GM23338 (cell line): ENCODE results near the gene TOMM5. TPM values are rescaled to one million over a fixed set of nuclear protein-coding genes. Genes with fewer than 3 reads are reported as not detected.

Experiments used
- ATAC-seq: fragments of 200-7000 bp; cut with Tn5 transposase; 3 replicates; pipeline ENCODE4 v1.9.1; 2020
- DNase-seq: peaks from one replicate; pipeline ENCODE4 v3.0.0-alpha.2; 2015; ENCODE audit warnings: low spot score
- H2AFZ ChIP-seq: fragments of 200-600 bp; sonication (generic); 2 replicates; pipeline ENCODE4 v1.8.0; 2016; ENCODE audit warnings: antibody characterized with exemption, mild to moderate bottlenecking, moderate library complexity
- H3F3A ChIP-seq: fragments of 200-600 bp; sonication (generic); replicated peaks from 2 replicates; pipeline ENCODE4 v1.8.0; 2017; ENCODE audit warnings: antibody characterized with exemption, mixed run types, low read depth
- H3K27ac ChIP-seq: fragments of 200-600 bp; sonication (generic); 2 replicates; pipeline ENCODE4 v1.6.1; 2016; ENCODE audit warnings: low read depth
- H3K27me3 ChIP-seq: fragments of 200-600 bp; sonication (generic); 2 replicates; pipeline ENCODE4 v1.8.0; 2016; ENCODE audit warnings: mild to moderate bottlenecking, mixed run types, moderate library complexity; ENCODE audit not compliant: insufficient read depth
- H3K36me3 ChIP-seq: fragments of 200-600 bp; sonication (generic); 2 replicates; pipeline ENCODE4 v1.8.0; 2016; ENCODE audit warnings: mild to moderate bottlenecking; ENCODE audit not compliant: insufficient read depth
- H3K4me1 ChIP-seq: fragments of 200-600 bp; sonication (generic); 2 replicates; pipeline ENCODE4 v1.8.0; 2016; ENCODE audit warnings: mild to moderate bottlenecking, moderate library complexity; ENCODE audit not compliant: insufficient read depth
- H3K4me2 ChIP-seq: fragments of 200-600 bp; sonication (generic); 2 replicates; pipeline ENCODE4 v1.7.1; 2017; ENCODE audit warnings: mixed run types
- H3K4me3 ChIP-seq: fragments of 200-600 bp; sonication (generic); 2 replicates; pipeline ENCODE4 v1.6.1; 2016; ENCODE audit warnings: mixed run types
- H3K79me2 ChIP-seq: fragments of 200-600 bp; sonication (generic); replicated peaks from 2 replicates; pipeline ENCODE4 v1.8.0; 2017; ENCODE audit warnings: mild to moderate bottlenecking; ENCODE audit not compliant: insufficient read depth
- H3K9me2 ChIP-seq: fragments of 200-600 bp; sonication (generic); 2 replicates; pipeline ENCODE4 v1.8.0; 2017; ENCODE audit not compliant: insufficient read depth
- H4K20me1 ChIP-seq: fragments of 200-600 bp; sonication (generic); replicated peaks from 2 replicates; pipeline ENCODE4 v1.8.0; 2017; ENCODE audit warnings: mild to moderate bottlenecking; ENCODE audit not compliant: insufficient read depth
- H3K27ac Mint-ChIP-seq: 2 replicates; pipeline ENCODE4 v1.8.0; 2020; ENCODE audit warnings: inconsistent platforms, mild to moderate bottlenecking, moderate library complexity, mixed read lengths
- H3K27me3 Mint-ChIP-seq: 3 replicates; pipeline ENCODE4 v1.8.0; 2022; ENCODE audit warnings: low read depth, mild to moderate bottlenecking, moderate library complexity, mixed read lengths, inconsistent platforms; ENCODE audit not compliant: insufficient read depth, poor library complexity
- H3K36me3 Mint-ChIP-seq: 3 replicates; pipeline ENCODE4 v1.8.0; 2021; ENCODE audit warnings: low read depth, mild to moderate bottlenecking, inconsistent platforms, moderate library complexity, mixed read lengths
- H3K4me1 Mint-ChIP-seq: 3 replicates; pipeline ENCODE4 v1.8.0; 2020; ENCODE audit warnings: mild to moderate bottlenecking, inconsistent platforms, mixed read lengths
- H3K4me3 Mint-ChIP-seq: 3 replicates; pipeline ENCODE4 v1.8.0; 2021; ENCODE audit warnings: moderate library complexity, mild to moderate bottlenecking, inconsistent platforms, mixed read lengths
- H3K9me3 Mint-ChIP-seq: 3 replicates; pipeline ENCODE4 v1.8.0; 2020; ENCODE audit warnings: moderate library complexity, mild to moderate bottlenecking, inconsistent platforms, mixed read lengths
- CREB1 ChIP-seq: fragments of 250-450 bp; sonication (Bioruptor Pico); IDR thresholded peaks from 2 replicates; pipeline ENCODE4 v1.5.0; 2020; ENCODE audit warnings: low read depth, mild to moderate bottlenecking, moderate library complexity
- ETS1 ChIP-seq: IDR thresholded peaks from 2 replicates; pipeline ENCODE4 v1.6.1; 2016; ENCODE audit warnings: antibody characterized with exemption
- EZH2 ChIP-seq: fragments of 200-600 bp; sonication (generic); IDR thresholded peaks from one replicate; pipeline ENCODE4 v1.8.0; 2017; ENCODE audit warnings: antibody characterized with exemption, mild to moderate bottlenecking, low read depth; ENCODE audit not compliant: unreplicated experiment
- EZH2phosphoT487 ChIP-seq: fragments of 200-600 bp; sonication (generic); IDR thresholded peaks from one replicate; pipeline ENCODE4 v1.8.1; 2018; ENCODE audit warnings: antibody characterized with exemption; ENCODE audit not compliant: unreplicated experiment
- JUNB ChIP-seq: IDR thresholded peaks from one replicate; pipeline ENCODE4 v1.6.1; 2016; ENCODE audit warnings: antibody characterized with exemption; ENCODE audit not compliant: unreplicated experiment
- NANOG ChIP-seq: IDR thresholded peaks from 2 replicates; pipeline ENCODE4 v1.6.1; 2016; ENCODE audit warnings: antibody characterized with exemption, borderline replicate concordance
- POLR2AphosphoS5 ChIP-seq: IDR thresholded peaks from 2 replicates; pipeline ENCODE4 v1.6.1; 2016; ENCODE audit warnings: antibody characterized with exemption, low read depth
- STAT1 ChIP-seq: IDR thresholded peaks from one replicate; pipeline ENCODE4 v1.6.1; 2016; ENCODE audit warnings: antibody characterized with exemption; ENCODE audit not compliant: unreplicated experiment
- ZNF114 ChIP-seq: fragments of 250-450 bp; sonication (Bioruptor Pico); IDR thresholded peaks from 2 replicates; pipeline ENCODE4 v1.5.0; 2020; ENCODE audit warnings: mild to moderate bottlenecking, moderate library complexity
- ZNF331 ChIP-seq: fragments of 250-450 bp; sonication (Bioruptor Pico); IDR thresholded peaks from 2 replicates; pipeline ENCODE4 v1.5.0; 2020; ENCODE audit warnings: low read depth, mild to moderate bottlenecking, moderate library complexity
- polyA plus RNA-seq: library from polyadenylated mRNA; unstranded; fragments of >200 nt; fragmentation: Nextera tagmentation; extraction: Ambion mirVana; gene quantifications from 2 replicates; pipeline ENCODE4 v1.2.1, GENCODE V29; 2016
- total RNA-seq: library from RNA; depleted of rRNA; stranded (reverse); fragments of >200 nt; shearing (Covaris generic); gene quantifications from 2 replicates; pipeline ENCODE4 v1.2.3, GENCODE V29; 2014
- TF ChIP-seq, protein P1 (sequence below): fragments of 250-450 bp; sonication (Bioruptor Pico); IDR thresholded peaks from 2 replicates; pipeline ENCODE4 v1.5.0; 2020; ENCODE audit warnings: mild to moderate bottlenecking, moderate library complexity
- TF ChIP-seq, protein P2 (sequence below): IDR thresholded peaks from one replicate; pipeline ENCODE4 v1.6.1; 2018; ENCODE audit warnings: antibody characterized with exemption; ENCODE audit not compliant: unreplicated experiment
- TF ChIP-seq, protein P3 (sequence below), 2 experiments: fragments of 200-600 bp in 1 of 2; sonication (generic) in 1 of 2; conservative IDR thresholded peaks; 2 replicates each; pipeline versions ENCODE4 v1.5.1 to v1.6.1; 2016 to 2017; ENCODE audit warnings: antibody characterized with exemption in 2 of 2, low read depth in 2 of 2, mild to moderate bottlenecking in 2 of 2, moderate library complexity in 1 of 2

TOMM5 gene
- total and polyA plus RNA-seq, 2 experiments from 2014 or later = 158 to 529 TPM

DNA sequence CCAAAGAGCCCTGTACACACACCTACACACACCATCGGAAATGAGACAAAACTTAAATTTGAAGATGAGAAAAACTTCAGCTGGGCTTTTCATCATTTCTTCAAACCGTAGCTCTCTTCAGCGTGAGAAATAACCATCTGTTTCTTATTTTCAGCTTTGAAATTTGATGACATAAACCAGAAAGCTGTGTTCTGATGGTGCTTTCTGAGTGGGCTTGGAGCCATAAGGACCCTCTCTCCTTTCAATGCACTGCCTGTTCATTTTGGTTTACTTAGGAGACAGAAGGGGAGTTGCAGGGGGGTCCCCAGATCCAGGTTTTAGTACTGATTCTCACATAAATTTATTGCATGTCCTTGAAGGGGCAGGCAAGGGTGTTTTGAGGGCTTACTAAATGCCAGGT, 25.7 kb downstream of the TOMM5 start:
- H3F3A ChIP-seq = no peaks in the 10 kb centered on the region
- DNase-seq (no peak), ATAC-seq (no peak)
- no peak overlapping the region for H3K4me2 ChIP-seq
- H2AFZ ChIP-seq = no peak overlapping the region
- H3K4me1 ChIP-seq = no peaks in the 10 kb centered on the region
- no peaks in the 10 kb centered on the region; the same call in 1 of the 2 replicates for H3K36me3 ChIP-seq
- peaks cover 8% of the 10 kb centered on the region; the same call in 1 of the 2 replicates for H3K79me2 ChIP-seq
- peaks cover 29% of the 10 kb centered on the region for H3K9me3 Mint-ChIP-seq
- no peaks in the 10 kb centered on the region for H3K27me3 ChIP-seq
- no peak overlapping the region for H3K4me3 Mint-ChIP-seq
- no peaks in the 10 kb centered on the region for H3K9me2 ChIP-seq
- peaks cover 14% of the 10 kb centered on the region for H3K27me3 Mint-ChIP-seq
- H3K27ac ChIP-seq = no peak overlapping the region
- H4K20me1 ChIP-seq = no peaks in the 10 kb centered on the region; the same call in 1 of the 2 replicates
- no peak overlapping the region for H3K4me3 ChIP-seq
- peaks cover 31% of the 10 kb centered on the region for H3K36me3 Mint-ChIP-seq
- peaks cover 11% of the 10 kb centered on the region for H3K4me1 Mint-ChIP-seq
- H3K27ac Mint-ChIP-seq = no peak overlapping the region
- TF ChIP-seq ZNF114 (no peak), EZH2 (no peak), NANOG (no peak), JUNB (no peak), STAT1 (no peak), EZH2phosphoT487 (no peak), ZNF331 (CRISPR knock-in tag) (no peak), POLR2AphosphoS5 (no peak), CREB1 (CRISPR knock-in tag) (no peak), ETS1 (no peak)
- TF ChIP-seq, protein P1, sequence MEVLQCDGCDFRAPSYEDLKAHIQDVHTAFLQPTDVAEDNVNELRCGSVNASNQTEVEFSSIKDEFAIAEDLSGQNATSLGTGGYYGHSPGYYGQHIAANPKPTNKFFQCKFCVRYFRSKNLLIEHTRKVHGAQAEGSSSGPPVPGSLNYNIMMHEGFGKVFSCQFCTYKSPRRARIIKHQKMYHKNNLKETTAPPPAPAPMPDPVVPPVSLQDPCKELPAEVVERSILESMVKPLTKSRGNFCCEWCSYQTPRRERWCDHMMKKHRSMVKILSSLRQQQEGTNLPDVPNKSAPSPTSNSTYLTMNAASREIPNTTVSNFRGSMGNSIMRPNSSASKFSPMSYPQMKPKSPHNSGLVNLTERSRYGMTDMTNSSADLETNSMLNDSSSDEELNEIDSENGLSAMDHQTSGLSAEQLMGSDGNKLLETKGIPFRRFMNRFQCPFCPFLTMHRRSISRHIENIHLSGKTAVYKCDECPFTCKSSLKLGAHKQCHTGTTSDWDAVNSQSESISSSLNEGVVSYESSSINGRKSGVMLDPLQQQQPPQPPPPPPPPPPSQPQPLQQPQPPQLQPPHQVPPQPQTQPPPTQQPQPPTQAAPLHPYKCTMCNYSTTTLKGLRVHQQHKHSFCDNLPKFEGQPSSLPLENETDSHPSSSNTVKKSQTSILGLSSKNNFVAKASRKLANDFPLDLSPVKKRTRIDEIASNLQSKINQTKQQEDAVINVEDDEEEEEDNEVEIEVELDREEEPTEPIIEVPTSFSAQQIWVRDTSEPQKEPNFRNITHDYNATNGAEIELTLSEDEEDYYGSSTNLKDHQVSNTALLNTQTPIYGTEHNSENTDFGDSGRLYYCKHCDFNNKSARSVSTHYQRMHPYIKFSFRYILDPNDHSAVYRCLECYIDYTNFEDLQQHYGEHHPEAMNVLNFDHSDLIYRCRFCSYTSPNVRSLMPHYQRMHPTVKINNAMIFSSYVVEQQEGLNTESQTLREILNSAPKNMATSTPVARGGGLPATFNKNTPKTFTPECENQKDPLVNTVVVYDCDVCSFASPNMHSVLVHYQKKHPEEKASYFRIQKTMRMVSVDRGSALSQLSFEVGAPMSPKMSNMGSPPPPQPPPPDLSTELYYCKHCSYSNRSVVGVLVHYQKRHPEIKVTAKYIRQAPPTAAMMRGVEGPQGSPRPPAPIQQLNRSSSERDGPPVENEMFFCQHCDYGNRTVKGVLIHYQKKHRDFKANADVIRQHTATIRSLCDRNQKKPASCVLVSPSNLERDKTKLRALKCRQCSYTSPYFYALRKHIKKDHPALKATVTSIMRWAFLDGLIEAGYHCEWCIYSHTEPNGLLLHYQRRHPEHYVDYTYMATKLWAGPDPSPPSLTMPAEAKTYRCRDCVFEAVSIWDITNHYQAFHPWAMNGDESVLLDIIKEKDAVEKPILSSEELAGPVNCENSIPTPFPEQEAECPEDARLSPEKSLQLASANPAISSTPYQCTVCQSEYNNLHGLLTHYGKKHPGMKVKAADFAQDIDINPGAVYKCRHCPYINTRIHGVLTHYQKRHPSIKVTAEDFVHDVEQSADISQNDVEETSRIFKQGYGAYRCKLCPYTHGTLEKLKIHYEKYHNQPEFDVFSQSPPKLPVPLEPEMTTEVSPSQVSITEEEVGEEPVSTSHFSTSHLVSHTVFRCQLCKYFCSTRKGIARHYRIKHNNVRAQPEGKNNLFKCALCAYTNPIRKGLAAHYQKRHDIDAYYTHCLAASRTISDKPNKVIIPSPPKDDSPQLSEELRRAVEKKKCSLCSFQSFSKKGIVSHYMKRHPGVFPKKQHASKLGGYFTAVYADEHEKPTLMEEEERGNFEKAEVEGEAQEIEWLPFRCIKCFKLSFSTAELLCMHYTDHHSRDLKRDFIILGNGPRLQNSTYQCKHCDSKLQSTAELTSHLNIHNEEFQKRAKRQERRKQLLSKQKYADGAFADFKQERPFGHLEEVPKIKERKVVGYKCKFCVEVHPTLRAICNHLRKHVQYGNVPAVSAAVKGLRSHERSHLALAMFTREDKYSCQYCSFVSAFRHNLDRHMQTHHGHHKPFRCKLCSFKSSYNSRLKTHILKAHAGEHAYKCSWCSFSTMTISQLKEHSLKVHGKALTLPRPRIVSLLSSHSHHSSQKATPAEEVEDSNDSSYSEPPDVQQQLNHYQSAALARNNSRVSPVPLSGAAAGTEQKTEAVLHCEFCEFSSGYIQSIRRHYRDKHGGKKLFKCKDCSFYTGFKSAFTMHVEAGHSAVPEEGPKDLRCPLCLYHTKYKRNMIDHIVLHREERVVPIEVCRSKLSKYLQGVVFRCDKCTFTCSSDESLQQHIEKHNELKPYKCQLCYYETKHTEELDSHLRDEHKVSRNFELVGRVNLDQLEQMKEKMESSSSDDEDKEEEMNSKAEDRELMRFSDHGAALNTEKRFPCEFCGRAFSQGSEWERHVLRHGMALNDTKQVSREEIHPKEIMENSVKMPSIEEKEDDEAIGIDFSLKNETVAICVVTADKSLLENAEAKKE (CRISPR knock-in tag) = no peak
- TF ChIP-seq, protein P2, sequence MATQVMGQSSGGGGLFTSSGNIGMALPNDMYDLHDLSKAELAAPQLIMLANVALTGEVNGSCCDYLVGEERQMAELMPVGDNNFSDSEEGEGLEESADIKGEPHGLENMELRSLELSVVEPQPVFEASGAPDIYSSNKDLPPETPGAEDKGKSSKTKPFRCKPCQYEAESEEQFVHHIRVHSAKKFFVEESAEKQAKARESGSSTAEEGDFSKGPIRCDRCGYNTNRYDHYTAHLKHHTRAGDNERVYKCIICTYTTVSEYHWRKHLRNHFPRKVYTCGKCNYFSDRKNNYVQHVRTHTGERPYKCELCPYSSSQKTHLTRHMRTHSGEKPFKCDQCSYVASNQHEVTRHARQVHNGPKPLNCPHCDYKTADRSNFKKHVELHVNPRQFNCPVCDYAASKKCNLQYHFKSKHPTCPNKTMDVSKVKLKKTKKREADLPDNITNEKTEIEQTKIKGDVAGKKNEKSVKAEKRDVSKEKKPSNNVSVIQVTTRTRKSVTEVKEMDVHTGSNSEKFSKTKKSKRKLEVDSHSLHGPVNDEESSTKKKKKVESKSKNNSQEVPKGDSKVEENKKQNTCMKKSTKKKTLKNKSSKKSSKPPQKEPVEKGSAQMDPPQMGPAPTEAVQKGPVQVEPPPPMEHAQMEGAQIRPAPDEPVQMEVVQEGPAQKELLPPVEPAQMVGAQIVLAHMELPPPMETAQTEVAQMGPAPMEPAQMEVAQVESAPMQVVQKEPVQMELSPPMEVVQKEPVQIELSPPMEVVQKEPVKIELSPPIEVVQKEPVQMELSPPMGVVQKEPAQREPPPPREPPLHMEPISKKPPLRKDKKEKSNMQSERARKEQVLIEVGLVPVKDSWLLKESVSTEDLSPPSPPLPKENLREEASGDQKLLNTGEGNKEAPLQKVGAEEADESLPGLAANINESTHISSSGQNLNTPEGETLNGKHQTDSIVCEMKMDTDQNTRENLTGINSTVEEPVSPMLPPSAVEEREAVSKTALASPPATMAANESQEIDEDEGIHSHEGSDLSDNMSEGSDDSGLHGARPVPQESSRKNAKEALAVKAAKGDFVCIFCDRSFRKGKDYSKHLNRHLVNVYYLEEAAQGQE = no peak
- TF ChIP-seq, protein P3, sequence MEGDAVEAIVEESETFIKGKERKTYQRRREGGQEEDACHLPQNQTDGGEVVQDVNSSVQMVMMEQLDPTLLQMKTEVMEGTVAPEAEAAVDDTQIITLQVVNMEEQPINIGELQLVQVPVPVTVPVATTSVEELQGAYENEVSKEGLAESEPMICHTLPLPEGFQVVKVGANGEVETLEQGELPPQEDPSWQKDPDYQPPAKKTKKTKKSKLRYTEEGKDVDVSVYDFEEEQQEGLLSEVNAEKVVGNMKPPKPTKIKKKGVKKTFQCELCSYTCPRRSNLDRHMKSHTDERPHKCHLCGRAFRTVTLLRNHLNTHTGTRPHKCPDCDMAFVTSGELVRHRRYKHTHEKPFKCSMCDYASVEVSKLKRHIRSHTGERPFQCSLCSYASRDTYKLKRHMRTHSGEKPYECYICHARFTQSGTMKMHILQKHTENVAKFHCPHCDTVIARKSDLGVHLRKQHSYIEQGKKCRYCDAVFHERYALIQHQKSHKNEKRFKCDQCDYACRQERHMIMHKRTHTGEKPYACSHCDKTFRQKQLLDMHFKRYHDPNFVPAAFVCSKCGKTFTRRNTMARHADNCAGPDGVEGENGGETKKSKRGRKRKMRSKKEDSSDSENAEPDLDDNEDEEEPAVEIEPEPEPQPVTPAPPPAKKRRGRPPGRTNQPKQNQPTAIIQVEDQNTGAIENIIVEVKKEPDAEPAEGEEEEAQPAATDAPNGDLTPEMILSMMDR (conservative IDR thresholded peaks at IDR 0.05; ENCODE audit: low read depth in 2 of 2) = no peak
